HCT116 (cell line): Measurements from ENCODE around the gene SH3GLB2.

ENCODE experiments used
- ATF3 ChIP-seq: IDR thresholded peaks from 2 replicates; pipeline ENCODE4 v1.6.1; 2012
- EZH2 ChIP-seq: fragments of 200-600 bp; sonication (generic); IDR thresholded peaks from 2 replicates; pipeline ENCODE4 v1.6.1; 2017; ENCODE audit warnings: antibody characterized with exemption, mixed run types
- FOSL1 ChIP-seq: IDR thresholded peaks from 2 replicates; pipeline ENCODE4 v1.6.1; 2012; ENCODE audit warnings: low read depth
- MAX ChIP-seq: IDR thresholded peaks from 2 replicates; pipeline ENCODE4 v1.6.1; 2012
- POLR2A ChIP-seq: IDR thresholded peaks from 2 replicates; pipeline ENCODE4 v1.7.0; 2011; ENCODE audit warnings: borderline replicate concordance; ENCODE audit not compliant: insufficient read depth, insufficient read length; ENCODE audit errors: extremely low read depth
- RAD21 ChIP-seq: IDR thresholded peaks from 2 replicates; pipeline ENCODE4 v1.6.1; 2012; ENCODE audit warnings: low read depth, mild to moderate bottlenecking
- SRF ChIP-seq: IDR thresholded peaks from 2 replicates; pipeline ENCODE4 v1.6.1; 2012; ENCODE audit warnings: low read depth
- TCF7L2 ChIP-seq: IDR thresholded peaks from 2 replicates; pipeline ENCODE4 v1.7.0; 2011; ENCODE audit warnings: borderline replicate concordance, inconsistent platforms; ENCODE audit not compliant: insufficient read depth, insufficient read length; ENCODE audit errors: extremely low read depth
- YY1 ChIP-seq: IDR thresholded peaks from 2 replicates; pipeline ENCODE4 v1.6.1; 2011; ENCODE audit warnings: low read length, low read depth, moderate library complexity, mild to moderate bottlenecking; ENCODE audit not compliant: insufficient replicate concordance; ENCODE audit errors: extremely low read depth
- TF ChIP-seq, protein P1 (sequence below), 3 experiments: fragments of 200-600 bp in 1 of 3; sonication (generic) in 1 of 3; IDR thresholded peaks in 2 of 3; conservative IDR thresholded peaks in 1 of 3; 2 replicates each; pipeline ENCODE4 v1.5.1; 2012 to 2017; ENCODE audit warnings: low read depth in 2 of 3, low read length in 2 of 3, antibody characterized with exemption in 1 of 3, borderline replicate concordance in 1 of 3, control low read depth in 1 of 3, mild to moderate bottlenecking in 1 of 3, mixed read lengths in 1 of 3, mixed run types in 1 of 3, moderate library complexity in 1 of 3; ENCODE audit not compliant: insufficient read depth in 1 of 3
- TF ChIP-seq, protein P2 (sequence below): IDR thresholded peaks from 2 replicates; pipeline ENCODE4 v1.6.1; 2012; ENCODE audit warnings: low read depth

DNA sequence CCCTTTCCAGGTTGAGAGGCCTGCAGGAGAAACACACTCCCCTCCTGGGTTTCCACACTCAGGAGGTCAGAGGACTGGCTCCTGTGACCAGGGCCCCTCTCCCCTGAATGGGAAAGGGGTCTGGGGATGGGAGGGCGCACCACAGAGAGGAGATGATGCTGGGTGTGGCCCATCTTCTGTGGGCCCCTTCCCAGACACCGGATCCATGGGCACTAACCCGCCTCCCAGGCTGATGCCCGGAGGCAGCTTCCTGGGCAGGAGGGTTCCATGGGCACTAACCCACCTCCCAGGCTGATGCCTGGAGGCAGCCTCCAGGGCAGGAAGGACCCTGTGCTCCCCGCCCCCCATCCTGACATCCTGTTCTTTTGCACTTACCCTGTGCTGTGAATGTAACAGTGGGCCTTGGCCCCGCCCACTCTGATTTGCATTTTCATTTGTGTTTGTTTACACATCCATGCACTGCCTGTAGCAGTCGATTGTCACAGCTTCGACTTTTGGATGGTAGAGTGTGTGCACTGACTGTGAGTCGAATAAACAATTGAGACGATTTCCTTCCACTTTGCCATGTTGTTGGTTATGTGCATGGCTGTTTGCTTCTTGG is 43.5 kb upstream of the SH3GLB2 start:
- TF ChIP-seq, protein P1, sequence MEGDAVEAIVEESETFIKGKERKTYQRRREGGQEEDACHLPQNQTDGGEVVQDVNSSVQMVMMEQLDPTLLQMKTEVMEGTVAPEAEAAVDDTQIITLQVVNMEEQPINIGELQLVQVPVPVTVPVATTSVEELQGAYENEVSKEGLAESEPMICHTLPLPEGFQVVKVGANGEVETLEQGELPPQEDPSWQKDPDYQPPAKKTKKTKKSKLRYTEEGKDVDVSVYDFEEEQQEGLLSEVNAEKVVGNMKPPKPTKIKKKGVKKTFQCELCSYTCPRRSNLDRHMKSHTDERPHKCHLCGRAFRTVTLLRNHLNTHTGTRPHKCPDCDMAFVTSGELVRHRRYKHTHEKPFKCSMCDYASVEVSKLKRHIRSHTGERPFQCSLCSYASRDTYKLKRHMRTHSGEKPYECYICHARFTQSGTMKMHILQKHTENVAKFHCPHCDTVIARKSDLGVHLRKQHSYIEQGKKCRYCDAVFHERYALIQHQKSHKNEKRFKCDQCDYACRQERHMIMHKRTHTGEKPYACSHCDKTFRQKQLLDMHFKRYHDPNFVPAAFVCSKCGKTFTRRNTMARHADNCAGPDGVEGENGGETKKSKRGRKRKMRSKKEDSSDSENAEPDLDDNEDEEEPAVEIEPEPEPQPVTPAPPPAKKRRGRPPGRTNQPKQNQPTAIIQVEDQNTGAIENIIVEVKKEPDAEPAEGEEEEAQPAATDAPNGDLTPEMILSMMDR (IDR thresholded peaks at IDR 0.05 in 2 of 3, conservative IDR thresholded peaks at IDR 0.05 in 1 of 3; ENCODE audit: borderline replicate concordance in 1 of 3, insufficient read depth in 1 of 3, low read depth in 2 of 3, low read length in 2 of 3): no peak
- TF ChIP-seq FOSL1 (no peak), EZH2 (no peak), YY1 (no peak), TCF7L2 (no peak), POLR2A (no peak), MAX (no peak), ATF3 (no peak), SRF (no peak), RAD21 (no peak)
- TF ChIP-seq, protein P2, sequence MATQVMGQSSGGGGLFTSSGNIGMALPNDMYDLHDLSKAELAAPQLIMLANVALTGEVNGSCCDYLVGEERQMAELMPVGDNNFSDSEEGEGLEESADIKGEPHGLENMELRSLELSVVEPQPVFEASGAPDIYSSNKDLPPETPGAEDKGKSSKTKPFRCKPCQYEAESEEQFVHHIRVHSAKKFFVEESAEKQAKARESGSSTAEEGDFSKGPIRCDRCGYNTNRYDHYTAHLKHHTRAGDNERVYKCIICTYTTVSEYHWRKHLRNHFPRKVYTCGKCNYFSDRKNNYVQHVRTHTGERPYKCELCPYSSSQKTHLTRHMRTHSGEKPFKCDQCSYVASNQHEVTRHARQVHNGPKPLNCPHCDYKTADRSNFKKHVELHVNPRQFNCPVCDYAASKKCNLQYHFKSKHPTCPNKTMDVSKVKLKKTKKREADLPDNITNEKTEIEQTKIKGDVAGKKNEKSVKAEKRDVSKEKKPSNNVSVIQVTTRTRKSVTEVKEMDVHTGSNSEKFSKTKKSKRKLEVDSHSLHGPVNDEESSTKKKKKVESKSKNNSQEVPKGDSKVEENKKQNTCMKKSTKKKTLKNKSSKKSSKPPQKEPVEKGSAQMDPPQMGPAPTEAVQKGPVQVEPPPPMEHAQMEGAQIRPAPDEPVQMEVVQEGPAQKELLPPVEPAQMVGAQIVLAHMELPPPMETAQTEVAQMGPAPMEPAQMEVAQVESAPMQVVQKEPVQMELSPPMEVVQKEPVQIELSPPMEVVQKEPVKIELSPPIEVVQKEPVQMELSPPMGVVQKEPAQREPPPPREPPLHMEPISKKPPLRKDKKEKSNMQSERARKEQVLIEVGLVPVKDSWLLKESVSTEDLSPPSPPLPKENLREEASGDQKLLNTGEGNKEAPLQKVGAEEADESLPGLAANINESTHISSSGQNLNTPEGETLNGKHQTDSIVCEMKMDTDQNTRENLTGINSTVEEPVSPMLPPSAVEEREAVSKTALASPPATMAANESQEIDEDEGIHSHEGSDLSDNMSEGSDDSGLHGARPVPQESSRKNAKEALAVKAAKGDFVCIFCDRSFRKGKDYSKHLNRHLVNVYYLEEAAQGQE: no peak
